ENCODE data around the gene MTCL1.

DNA sequence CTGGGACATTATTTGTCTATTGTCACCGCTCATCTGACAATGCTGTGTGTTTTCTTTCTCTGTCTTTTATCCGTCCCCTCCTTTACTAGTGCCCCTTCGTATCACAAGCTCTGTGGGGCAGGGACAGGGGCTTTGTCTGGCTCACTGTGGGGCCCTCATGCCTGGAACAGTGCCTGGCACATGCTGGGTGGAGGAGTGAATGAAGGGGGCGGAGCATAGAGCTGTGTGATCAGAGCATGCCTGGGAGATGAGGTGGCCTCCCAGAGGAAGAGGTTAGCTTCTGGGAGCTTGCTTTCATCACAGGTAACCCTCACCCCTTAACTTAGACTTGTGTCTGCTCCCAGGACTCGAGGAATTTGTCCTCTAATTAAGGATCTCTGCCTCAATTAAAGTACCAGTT lies 16.4 kb downstream of the MTCL1 start:
- TF ChIP-seq, protein P1, sequence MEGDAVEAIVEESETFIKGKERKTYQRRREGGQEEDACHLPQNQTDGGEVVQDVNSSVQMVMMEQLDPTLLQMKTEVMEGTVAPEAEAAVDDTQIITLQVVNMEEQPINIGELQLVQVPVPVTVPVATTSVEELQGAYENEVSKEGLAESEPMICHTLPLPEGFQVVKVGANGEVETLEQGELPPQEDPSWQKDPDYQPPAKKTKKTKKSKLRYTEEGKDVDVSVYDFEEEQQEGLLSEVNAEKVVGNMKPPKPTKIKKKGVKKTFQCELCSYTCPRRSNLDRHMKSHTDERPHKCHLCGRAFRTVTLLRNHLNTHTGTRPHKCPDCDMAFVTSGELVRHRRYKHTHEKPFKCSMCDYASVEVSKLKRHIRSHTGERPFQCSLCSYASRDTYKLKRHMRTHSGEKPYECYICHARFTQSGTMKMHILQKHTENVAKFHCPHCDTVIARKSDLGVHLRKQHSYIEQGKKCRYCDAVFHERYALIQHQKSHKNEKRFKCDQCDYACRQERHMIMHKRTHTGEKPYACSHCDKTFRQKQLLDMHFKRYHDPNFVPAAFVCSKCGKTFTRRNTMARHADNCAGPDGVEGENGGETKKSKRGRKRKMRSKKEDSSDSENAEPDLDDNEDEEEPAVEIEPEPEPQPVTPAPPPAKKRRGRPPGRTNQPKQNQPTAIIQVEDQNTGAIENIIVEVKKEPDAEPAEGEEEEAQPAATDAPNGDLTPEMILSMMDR (IDR thresholded peaks at IDR 0.05): no peak
- TF ChIP-seq POLR2AphosphoS5 (IDR thresholded peaks at IDR 0.05; ENCODE audit: low read depth, low read length): no peak
